GM18507 (cell line): ENCODE data around the gene S100A11.
A peak's percentile ranks its signal among the peaks of the same experiment; 100 is the strongest.

ENCODE experiments used
- DNase-seq: peaks from one replicate; pipeline ENCODE4 v3.0.0; 2011; ENCODE audit warnings: low read depth; ENCODE audit not compliant: insufficient read length; ENCODE audit errors: extremely low spot score
- FAIRE-seq: peaks from 2 replicates; lab custom pipeline; 2011; peaks lifted over from hg19 to GRCh38; lab: Jason Lieb, UNC

The S100A11 gene

GRCh38 chr1:151990058-151990855 lies 46.5 kb downstream of the S100A11 start:
- DNase-seq (no peak), FAIRE-seq (no peak)

DNA sequence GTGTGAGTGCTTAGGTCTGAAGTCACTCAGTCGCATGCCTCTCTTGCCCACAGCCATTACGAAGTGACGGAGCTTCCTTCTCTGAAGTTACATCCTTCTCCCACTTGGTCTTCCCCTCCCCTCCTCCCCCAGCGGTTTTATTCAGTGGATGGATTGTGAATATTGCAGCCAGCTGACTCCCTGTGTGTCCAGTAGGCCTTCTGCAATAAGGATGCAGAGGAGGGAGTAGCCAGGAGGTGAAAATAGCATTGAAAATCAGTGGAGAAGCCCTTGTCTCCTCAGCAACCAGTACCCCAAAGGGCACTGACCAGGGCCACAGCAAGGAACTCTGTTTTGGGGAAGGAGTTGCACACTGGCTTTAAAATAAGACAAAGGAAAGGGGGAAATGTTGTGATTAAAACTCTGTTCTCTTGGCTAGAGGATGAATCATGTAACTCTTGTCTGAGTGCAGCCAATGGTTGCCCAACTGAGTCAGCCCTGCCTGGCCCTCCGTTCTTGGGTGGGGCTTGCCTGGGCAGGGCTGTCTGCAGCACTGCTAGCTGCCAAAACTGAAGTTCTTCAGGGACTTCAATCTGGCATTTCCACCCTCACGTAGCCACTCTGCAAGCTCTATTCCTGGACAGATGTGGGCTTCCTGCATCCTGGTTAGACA lies 47.5 kb downstream of the S100A11 start:
- DNase-seq (no peak), FAIRE-seq (no peak)

DNA sequence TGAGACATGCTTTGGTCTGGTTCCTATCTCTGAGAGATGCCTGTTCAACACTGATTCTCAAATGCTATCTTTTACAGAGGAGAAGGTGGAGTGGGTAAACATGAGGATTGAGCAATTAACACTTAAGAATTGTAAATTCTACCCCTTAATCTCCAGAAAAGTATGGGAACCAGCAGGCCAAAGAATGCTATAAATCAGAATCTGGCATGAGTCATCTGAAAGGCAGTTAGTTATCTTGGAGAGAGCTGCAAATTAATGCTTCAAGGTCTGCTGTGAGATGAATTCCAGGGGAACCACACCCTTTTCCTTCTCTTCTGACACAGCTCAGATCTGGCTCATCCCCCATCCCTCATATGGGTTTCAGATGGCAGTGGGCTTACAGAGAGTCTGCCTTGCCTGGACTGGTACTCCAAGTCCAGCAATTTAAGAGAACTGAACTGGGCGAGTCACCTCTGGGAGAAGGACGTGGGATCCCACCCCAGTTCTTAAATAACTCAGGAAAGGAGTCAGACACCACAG lies 48.3 kb downstream of the S100A11 start:
- no peak for DNase-seq
- no peak for FAIRE-seq

DNA sequence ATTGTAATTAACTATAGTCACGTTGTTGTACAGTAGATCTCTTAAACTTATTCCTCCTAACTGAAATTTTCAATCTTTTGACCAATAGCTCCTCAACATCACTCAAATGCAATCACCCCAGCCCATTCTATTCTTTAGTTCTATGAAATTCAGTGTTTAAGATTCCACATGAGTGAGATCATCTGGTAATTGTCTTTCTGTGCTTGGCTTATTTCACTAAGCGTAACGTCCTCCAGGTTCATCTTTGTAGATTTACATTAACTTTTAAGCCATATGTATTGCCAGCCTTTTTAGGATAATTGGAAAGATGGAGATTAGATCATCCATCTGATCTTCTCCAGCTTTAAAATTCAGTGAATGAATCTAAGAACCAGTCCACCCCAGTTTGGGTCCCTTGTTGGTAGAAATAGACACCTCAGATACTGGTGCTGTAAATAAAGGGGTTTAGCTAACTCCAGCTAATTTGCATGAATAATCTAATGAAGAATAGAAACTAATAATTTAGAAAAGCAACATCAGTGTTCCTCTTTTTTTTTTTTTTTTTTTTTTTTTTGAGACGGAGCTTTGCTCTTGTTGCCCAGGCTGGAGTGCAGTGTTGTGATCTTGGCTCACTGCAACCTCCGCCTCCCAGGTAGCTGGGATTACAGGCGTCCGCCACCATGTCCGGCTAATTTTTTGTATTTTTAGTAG lies 50.2 kb downstream of the S100A11 start:
- DNase-seq: no peak
- FAIRE-seq: no peak

- DNase-seq (no peak), FAIRE-seq (no peak)
Measured at GRCh38 chr1:151985768-151986167, 51.0 kb downstream of the S100A11 start.

- DNase-seq (no peak), FAIRE-seq (no peak)
Measured at GRCh38 chr1:151985270-151985669, 51.5 kb downstream of the S100A11 start.

DNA sequence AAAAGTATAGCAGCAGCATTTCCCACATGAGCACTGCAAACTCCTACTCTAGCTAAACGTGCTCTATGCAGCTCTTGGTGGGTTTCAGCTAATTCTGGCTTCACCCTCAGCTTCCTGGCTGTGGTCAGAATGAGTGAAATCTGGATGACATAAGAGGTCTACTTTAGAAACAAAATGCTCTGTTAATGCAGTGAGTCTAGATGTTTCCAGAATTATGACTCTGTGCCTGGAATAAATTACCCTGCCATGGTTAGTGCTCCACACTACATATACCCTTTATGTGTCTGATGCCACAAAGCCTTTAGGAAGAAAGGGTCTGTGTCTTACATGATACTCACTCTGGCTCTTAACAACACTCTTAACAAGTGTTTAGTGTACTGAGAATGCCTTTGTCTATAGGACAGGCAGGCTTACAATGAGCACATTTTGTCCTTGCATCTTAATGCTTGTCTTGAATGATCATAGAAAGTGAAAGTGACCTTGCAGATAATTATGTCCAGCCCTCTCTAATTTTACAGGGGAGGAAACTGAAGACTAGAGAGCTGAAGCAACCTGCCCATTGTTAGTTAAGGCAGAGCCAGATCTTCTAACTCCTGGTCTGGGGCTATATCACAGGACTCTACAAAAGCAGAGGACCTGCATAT lies 52.4 kb downstream of the S100A11 start:
- FAIRE-seq (peak; percentile 56), DNase-seq (no peak)
